WTC11 (cell line): ENCODE data around the gene NUDT12. TPM values are rescaled to one million over a fixed set of nuclear protein-coding genes. Genes with fewer than 3 reads are reported as not detected.

ENCODE experiments used
- ATAC-seq: fragments of 200-7000 bp; cut with Tn5 transposase; 2 replicates; pipeline ENCODE4 v1.10.0; 2021; ENCODE audit warnings: mild to moderate bottlenecking, moderate library complexity
- CTCF ChIA-PET: fragments of 300-600 bp; sonication (Branson Sonifier 250); formaldehyde crosslinking; loops from one replicate; lab custom pipeline; 2021; ENCODE audit warnings: antibody characterized with exemption; lab: Charles Lee
- POLR2A ChIA-PET: fragments of 350-600 bp; sonication (Branson Sonifier 250); formaldehyde crosslinking; loops from one replicate; lab custom pipeline; 2021; ENCODE audit warnings: antibody characterized with exemption; lab: Charles Lee
- DNase-seq: peaks from one replicate; pipeline ENCODE4 v3.0.0; 2021; ENCODE audit warnings: low spot score
- H3K27ac Mint-ChIP-seq: 2 replicates; pipeline ENCODE4 v1.8.0; 2021; ENCODE audit warnings: mixed read lengths
- H3K27me3 Mint-ChIP-seq: 2 replicates; pipeline ENCODE4 v1.8.0; 2021; ENCODE audit warnings: low read depth, mild to moderate bottlenecking, moderate library complexity, mixed read lengths
- H3K36me3 Mint-ChIP-seq: 2 replicates; pipeline ENCODE4 v1.8.0; 2021; ENCODE audit warnings: mixed read lengths
- H3K4me1 Mint-ChIP-seq: 2 replicates; pipeline ENCODE4 v1.8.0; 2022; ENCODE audit warnings: mixed read lengths
- H3K4me3 Mint-ChIP-seq: 2 replicates; pipeline ENCODE4 v1.8.0; 2021; ENCODE audit warnings: mild to moderate bottlenecking, moderate library complexity, mixed read lengths
- H3K9me3 Mint-ChIP-seq: 2 replicates; pipeline ENCODE4 v1.8.0; 2021; ENCODE audit warnings: mixed read lengths
- ATF3 ChIP-seq: sonication (generic); formaldehyde crosslinking; conservative IDR thresholded peaks from 2 replicates; pipeline ENCODE4 v1.8.1; 2022; ENCODE audit warnings: mild to moderate bottlenecking, missing genetic modification reagents
- ERG ChIP-seq: fragments of 250-450 bp; sonication (Bioruptor Pico); IDR thresholded peaks from 2 replicates; pipeline ENCODE4 v1.8.0; 2021; ENCODE audit warnings: mild to moderate bottlenecking
- ETV6 ChIP-seq: sonication (generic); formaldehyde crosslinking; IDR thresholded peaks from 2 replicates; pipeline ENCODE4 v1.8.1; 2022; ENCODE audit warnings: mild to moderate bottlenecking, missing genetic modification reagents
- FOXJ3 ChIP-seq: sonication (generic); formaldehyde crosslinking; IDR thresholded peaks from 2 replicates; pipeline ENCODE4 v1.9.0; 2021; ENCODE audit warnings: missing genetic modification reagents, mild to moderate bottlenecking, borderline replicate concordance
- HMGXB4 ChIP-seq: sonication (generic); formaldehyde crosslinking; IDR thresholded peaks from 2 replicates; pipeline ENCODE4 v1.8.1; 2023; ENCODE audit warnings: mild to moderate bottlenecking, moderate library complexity, missing genetic modification reagents
- JUN ChIP-seq: sonication (generic); formaldehyde crosslinking; IDR thresholded peaks from 2 replicates; pipeline ENCODE4 v1.8.0; 2023; ENCODE audit warnings: mild to moderate bottlenecking, missing genetic modification reagents
- MXD4 ChIP-seq: fragments of 250-450 bp; sonication (Bioruptor Pico); IDR thresholded peaks from 2 replicates; pipeline ENCODE4 v1.8.0; 2021; ENCODE audit warnings: mild to moderate bottlenecking, moderate library complexity, borderline replicate concordance
- MYBL2 ChIP-seq: sonication (generic); formaldehyde crosslinking; IDR thresholded peaks from 2 replicates; pipeline ENCODE4 v1.8.1; 2023; ENCODE audit warnings: mild to moderate bottlenecking, moderate library complexity, missing genetic modification reagents
- NFYB ChIP-seq: sonication (generic); formaldehyde crosslinking; conservative IDR thresholded peaks from 2 replicates; pipeline ENCODE4 v1.8.0; 2022; ENCODE audit warnings: low read depth, missing genetic modification reagents
- NR1H2 ChIP-seq: sonication (generic); formaldehyde crosslinking; IDR thresholded peaks from 2 replicates; pipeline ENCODE4 v1.9.0; 2021; ENCODE audit warnings: mild to moderate bottlenecking, moderate library complexity, missing genetic modification reagents
- PREB ChIP-seq: sonication (generic); formaldehyde crosslinking; IDR thresholded peaks from 2 replicates; pipeline ENCODE4 v1.8.1; 2022; ENCODE audit warnings: mild to moderate bottlenecking, missing genetic modification reagents, moderate library complexity, borderline replicate concordance
- SOX15 ChIP-seq: fragments of 250-450 bp; sonication (Bioruptor Pico); IDR thresholded peaks from 2 replicates; pipeline ENCODE4 v1.9.0; 2021; ENCODE audit warnings: mild to moderate bottlenecking
- ZBTB21 ChIP-seq: sonication (generic); formaldehyde crosslinking; IDR thresholded peaks from 2 replicates; pipeline ENCODE4 v1.8.1; 2023; ENCODE audit warnings: mild to moderate bottlenecking, missing genetic modification reagents, borderline replicate concordance
- ZNF512 ChIP-seq: sonication (generic); formaldehyde crosslinking; IDR thresholded peaks from 2 replicates; pipeline ENCODE4 v1.8.1; 2022; ENCODE audit warnings: missing genetic modification reagents, borderline replicate concordance
- ZNF532 ChIP-seq: fragments of 250-450 bp; sonication (Bioruptor Pico); IDR thresholded peaks from 2 replicates; pipeline ENCODE4 v1.9.0; 2021; ENCODE audit warnings: mild to moderate bottlenecking, borderline replicate concordance
- total RNA-seq: library from RNA; stranded (reverse); gene quantifications from 3 replicates; pipeline ENCODE4 v1.2.3, GENCODE V29; 2021

Gene NUDT12
- total RNA-seq, 1 experiment from 2014 or later = 16.0 TPM

- DNase-seq (no peak), ATAC-seq (no peak)
- Mint-ChIP-seq H3K36me3 (no peaks in the 10 kb centered on the region), H3K27me3 (no peaks in the 10 kb centered on the region), H3K4me3 (no peak overlapping the region), H3K9me3 (no peaks in the 10 kb centered on the region), H3K4me1 (peaks cover 23% of the 10 kb centered on the region), H3K27ac (no peak overlapping the region)
- POLR2A ChIA-PET = no interaction called here
- TF ChIP-seq NFYB (CRISPR knock-in tag) (no peak), MYBL2 (CRISPR knock-in tag) (no peak), ZNF512 (CRISPR knock-in tag) (no peak), PREB (no peak), SOX15 (no peak), ATF3 (CRISPR knock-in tag) (no peak)
- TF ChIP-seq, all 79 proteins: peak for 0
- CTCF ChIA-PET = interaction anchor here (0.7 kb wide), 1 partner anchor 247 kb away, joined by 3 read pairs; no protein-coding TSS in a partner anchor
These were observed 1.8 kb downstream of the NUDT12 start for GRCh38 chr5:103560826-103561225.

GRCh38 chr5:103546858-103547257, 15.7 kb downstream of the NUDT12 start:
- DNase-seq (no peak), ATAC-seq (no peak)
- no peaks in the 10 kb centered on the region for H3K9me3 Mint-ChIP-seq
- H3K27me3 Mint-ChIP-seq = no peaks in the 10 kb centered on the region
- TF ChIP-seq HMGXB4 (no peak), ZNF532 (CRISPR knock-in tag) (no peak), ETV6 (CRISPR knock-in tag) (no peak), MYBL2 (CRISPR knock-in tag) (no peak), ZBTB21 (no peak)
- TF ChIP-seq, all 79 proteins: peak for 0
- POLR2A ChIA-PET = no interaction called here
- CTCF ChIA-PET = no interaction called here
- Mint-ChIP-seq H3K27ac (no peak overlapping the region), H3K4me1 (no peaks in the 10 kb centered on the region), H3K36me3 (peaks cover 9% of the 10 kb centered on the region), H3K4me3 (no peak overlapping the region)

- ATAC-seq = no peak
- no peaks in the 10 kb centered on the region for H3K9me3 Mint-ChIP-seq
- TF ChIP-seq MXD4 (CRISPR knock-in tag) = no peak
- TF ChIP-seq MYBL2 (CRISPR knock-in tag) = no peak
- no peak for TF ChIP-seq NR1H2 (CRISPR knock-in tag)
- TF ChIP-seq JUN = no peak
- no peak for TF ChIP-seq ERG (CRISPR knock-in tag)
- no peak for TF ChIP-seq FOXJ3 (CRISPR knock-in tag)
- TF ChIP-seq, all 79 proteins: peak for 0
- Mint-ChIP-seq H3K27ac (no peak overlapping the region), H3K4me1 (no peaks in the 10 kb centered on the region), H3K27me3 (no peaks in the 10 kb centered on the region), H3K4me3 (no peak overlapping the region), H3K36me3 (no peaks in the 10 kb centered on the region)
- ChIA-PET POLR2A (no interaction called here), CTCF (no interaction called here)
- DNase-seq = no peak
These were observed 20.1 kb downstream of the NUDT12 start for GRCh38 chr5:103542441-103542840.
